HL-60 (cell line): ENCODE results near the gene NTSR2.

Experiments used
- DNase-seq, 2 experiments: peaks; one replicate each; pipeline ENCODE4 v3.0.0-alpha.2; 2010 to 2020; ENCODE audit warnings: low read depth in 1 of 2, low spot score in 1 of 2
- H3K27ac ChIP-seq: fragments of 250-450 bp; sonication (Bioruptor Pico); replicated peaks from 2 replicates; pipeline ENCODE4 v1.5.1; 2020; ENCODE audit warnings: mild to moderate bottlenecking, moderate library complexity
- H3K27me3 ChIP-seq: fragments of 250-450 bp; sonication (Bioruptor Pico); 2 replicates; pipeline ENCODE4 v1.5.1; 2021; ENCODE audit warnings: mild to moderate bottlenecking, moderate library complexity; ENCODE audit not compliant: insufficient read depth, poor library complexity, severe bottlenecking
- H3K4me3 ChIP-seq: replicated peaks from 2 replicates; pipeline ENCODE4 v1.5.1; 2011; ENCODE audit warnings: mild to moderate bottlenecking, control low read depth, low read length; ENCODE audit not compliant: insufficient read depth
- CTCF ChIP-seq: IDR thresholded peaks from one replicate; pipeline ENCODE4 v1.5.1; 2011; ENCODE audit warnings: low read length, control low read depth, inconsistent platforms; ENCODE audit not compliant: insufficient read depth
- GABPA ChIP-seq: IDR thresholded peaks from 2 replicates; pipeline ENCODE4 v1.6.1; 2012; ENCODE audit warnings: low read depth
- POLR2AphosphoS5 ChIP-seq: IDR thresholded peaks from 2 replicates; pipeline ENCODE4 v1.6.1; 2012; ENCODE audit warnings: low read depth
- REST ChIP-seq: IDR thresholded peaks from 2 replicates; pipeline ENCODE4 v1.6.1; 2012; ENCODE audit warnings: low read depth; ENCODE audit not compliant: insufficient replicate concordance
- SPI1 ChIP-seq: IDR thresholded peaks from 2 replicates; pipeline ENCODE4 v1.6.1; 2012; ENCODE audit warnings: low read depth, mild to moderate bottlenecking, borderline replicate concordance

Gene NTSR2

GRCh38 chr2:11697103-11697871, 27.3 kb upstream of the NTSR2 start:
- 0 out of 2 replicates have a peak, but pooled peaks have one; percentile 26 for TF ChIP-seq POLR2AphosphoS5
- TF ChIP-seq CTCF = no peak
- peak; percentile 35 to 39 for DNase-seq
- Histone ChIP-seq H3K27me3 (no peaks in the 10 kb centered on the region), H3K27ac (no peak overlapping the region), H3K4me3 (no peak overlapping the region)

- no peak overlapping the region for H3K4me3 ChIP-seq
- DNase-seq = no peak
- no peak overlapping the region for H3K27ac ChIP-seq
- no peaks in the 10 kb centered on the region for H3K27me3 ChIP-seq
- TF ChIP-seq GABPA (no peak), REST (no peak), SPI1 (no peak), CTCF (no peak), POLR2AphosphoS5 (no peak)
Measured at GRCh38 chr2:11696736-11697102, 26.7 kb upstream of the NTSR2 start.

GRCh38 chr2:11695576-11695975, 25.6 kb upstream of the NTSR2 start:
- no peak overlapping the region for H3K4me3 ChIP-seq
- no peak overlapping the region for H3K27ac ChIP-seq
- no peak for DNase-seq
- no peak for TF ChIP-seq SPI1
- TF ChIP-seq GABPA = no peak
- TF ChIP-seq REST = no peak
- TF ChIP-seq CTCF = no peak
- no peak for TF ChIP-seq POLR2AphosphoS5
- H3K27me3 ChIP-seq = no peaks in the 10 kb centered on the region
